Tibial nerve (tissue), 4 donors: Measurements from ENCODE around the gene SUSD2. TPM values are rescaled to one million over a fixed set of nuclear protein-coding genes. Genes with fewer than 3 reads are reported as not detected.

ENCODE experiments used
- DNase-seq, 2 donors: peaks; one replicate each; pipeline ENCODE4 v3.0.0-alpha.2; 2019; ENCODE audit warnings: low spot score in 2 of 2
- H3K27ac ChIP-seq, 4 donors: fragments of 200-600 bp; sonication (generic) in 3 of 4; one replicate each; pipeline ENCODE4 v1.5.1; 2017 to 2019; ENCODE audit warnings: mild to moderate bottlenecking in 1 of 4
- H3K27me3 ChIP-seq, 2 donors: fragments of 200-600 bp; sonication (generic) in 1 of 2; one replicate each; pipeline versions ENCODE4 v1.5.1 to v1.6.0; 2017 to 2019
- H3K36me3 ChIP-seq, 3 donors: fragments of 200-600 bp; sonication (generic); one replicate each; pipeline ENCODE4 v1.5.1; 2018 to 2019
- H3K4me1 ChIP-seq, 4 donors: fragments of 200-600 bp; sonication (generic) in 3 of 4; one replicate each; pipeline ENCODE4 v1.5.1; 2017 to 2019
- H3K4me3 ChIP-seq, 4 donors: fragments of 200-600 bp; sonication (generic) in 3 of 4; one replicate each; pipeline ENCODE4 v1.5.1; 2017 to 2019; ENCODE audit warnings: mild to moderate bottlenecking in 1 of 4, moderate library complexity in 1 of 4
- H3K9me3 ChIP-seq, 4 donors: fragments of 200-600 bp; sonication (generic) in 3 of 4; one replicate each; pipeline ENCODE4 v1.5.1; 2017 to 2019
- CTCF ChIP-seq, 5 experiments: fragments of 200-600 bp in 3 of 5; fragments of 450-650 bp in 2 of 5; sonication (generic) in 3 of 5; IDR thresholded peaks; one replicate each; pipeline ENCODE4 v1.5.1; 2016 to 2019; ENCODE audit warnings: antibody characterized with exemption in 5 of 5, mild to moderate bottlenecking in 3 of 5, moderate library complexity in 2 of 5
- EP300 ChIP-seq, 2 donors: sonication (generic); formaldehyde crosslinking; IDR thresholded peaks; one replicate each; pipeline ENCODE4 v1.6.1; 2017; ENCODE audit warnings: antibody characterized with exemption in 2 of 2, mild to moderate bottlenecking in 1 of 2
- POLR2A ChIP-seq, 2 donors: fragments of 450-650 bp; IDR thresholded peaks; one replicate each; pipeline ENCODE4 v1.6.1; 2017; ENCODE audit warnings: antibody characterized with exemption in 2 of 2, mild to moderate bottlenecking in 2 of 2, moderate library complexity in 2 of 2
- WGBS, 2 donors: methylation state at CpG; one replicate each; pipeline ENCODE4 v1.1.5; 2018; 5-methylcytosine and 5-hydroxymethylcytosine counted together
- total RNA-seq, 4 donors: library from RNA; depleted of rRNA; stranded (reverse); fragments of >200 nt; gene quantifications; one replicate each; pipeline ENCODE4 v1.1.0, GENCODE V29; 2016

Gene SUSD2
- total RNA-seq, 4 donors from 2014 or later, result 9.0 to 9.6 (median 9.4) TPM

- WGBS, 2 donors, result 95 to 98% methylated on average over 7 of the region's 7 CpGs
- H3K9me3 ChIP-seq, result no peaks in the 10 kb centered on the region
- H3K4me1 ChIP-seq, result peaks cover 0 to 57% (median 18%) of the 10 kb centered on the region in 4 donors
- no peaks in the 10 kb centered on the region for H3K27me3 ChIP-seq
- H3K36me3 ChIP-seq, result peaks cover 0 to 42% (median 0%) of the 10 kb centered on the region in 3 donors
- H3K27ac ChIP-seq, result no peak overlapping the region
- TF ChIP-seq EP300 (IDR thresholded peaks at IDR 0.05), result no peak
- TF ChIP-seq CTCF (IDR thresholded peaks at IDR 0.05), result no peak
- TF ChIP-seq POLR2A (IDR thresholded peaks at IDR 0.05), result no peak
- DNase-seq, result no peak
- H3K4me3 ChIP-seq, result no peak overlapping the region
Measured at GRCh38 chr22:24138649-24139420, 42.5 kb upstream of the SUSD2 start.

- H3K4me3 ChIP-seq, result no peak overlapping the region
- 61 to 72% methylated on average over 3 of the region's 3 CpGs for WGBS, 2 donors
- H3K9me3 ChIP-seq, result no peaks in the 10 kb centered on the region
- peak overlapping the region in 2 of 4 donors; percentile 48 to 59 for H3K27ac ChIP-seq
- H3K36me3 ChIP-seq, result peaks cover 0 to 32% (median 0%) of the 10 kb centered on the region in 3 donors
- TF ChIP-seq CTCF (IDR thresholded peaks at IDR 0.05), result no peak
- TF ChIP-seq POLR2A (IDR thresholded peaks at IDR 0.05), result no peak
- no peak for TF ChIP-seq EP300 (IDR thresholded peaks at IDR 0.05)
- peaks cover 0 to 64% (median 29%) of the 10 kb centered on the region in 4 donors for H3K4me1 ChIP-seq
- no peaks in the 10 kb centered on the region for H3K27me3 ChIP-seq
- DNase-seq, result no peak
Measured at GRCh38 chr22:24140357-24140756, 40.9 kb upstream of the SUSD2 start.

GRCh38 chr22:24141586-24141985, 39.7 kb upstream of the SUSD2 start:
- Histone ChIP-seq H3K4me1 (peaks cover 3 to 77% (median 41%) of the 10 kb centered on the region in 4 donors), H3K27me3 (no peaks in the 10 kb centered on the region), H3K9me3 (no peaks in the 10 kb centered on the region), H3K36me3 (peaks cover 0 to 26% (median 0%) of the 10 kb centered on the region in 3 donors), H3K27ac (peak overlapping the region in 1 of 4 donors; percentile 59), H3K4me3 (no peak overlapping the region)
- no peak for TF ChIP-seq CTCF (IDR thresholded peaks at IDR 0.05)
- TF ChIP-seq EP300 (IDR thresholded peaks at IDR 0.05), result no peak
- TF ChIP-seq POLR2A (IDR thresholded peaks at IDR 0.05), result no peak
- no peak for DNase-seq
- WGBS, 2 donors, result 90 to 93% methylated on average over 2 of the region's 2 CpGs

- no peaks in the 10 kb centered on the region for H3K9me3 ChIP-seq
- WGBS, 2 donors, result 86% methylated on average over 2 of the region's 2 CpGs
Measured at GRCh38 chr22:24142241-24142640, 39.0 kb upstream of the SUSD2 start.

GRCh38 chr22:24142831-24143230, 38.5 kb upstream of the SUSD2 start:
- DNase-seq, result no peak
- Histone ChIP-seq H3K4me3 (no peak overlapping the region), H3K9me3 (no peaks in the 10 kb centered on the region), H3K36me3 (peaks cover 0 to 23% (median 0%) of the 10 kb centered on the region in 3 donors), H3K27me3 (no peaks in the 10 kb centered on the region), H3K4me1 (peaks cover 4 to 79% (median 50%) of the 10 kb centered on the region in 4 donors), H3K27ac (peak overlapping the region in 1 of 4 donors; percentile 29)
- TF ChIP-seq POLR2A (IDR thresholded peaks at IDR 0.05), result no peak
- no peak for TF ChIP-seq CTCF (IDR thresholded peaks at IDR 0.05)
- no peak for TF ChIP-seq EP300 (IDR thresholded peaks at IDR 0.05)
- 94 to 97% methylated on average over 3 of the region's 3 CpGs for WGBS, 2 donors

More at GRCh38 chr22:24142241-24142640, 39.0 kb upstream of the SUSD2 start:
- Histone ChIP-seq H3K4me1 (peaks cover 4 to 79% (median 46%) of the 10 kb centered on the region in 4 donors), H3K4me3 (no peak overlapping the region), H3K36me3 (peaks cover 0 to 26% (median 0%) of the 10 kb centered on the region in 3 donors), H3K27ac (peak overlapping the region in 1 of 4 donors; percentile 29), H3K27me3 (no peaks in the 10 kb centered on the region)
- DNase-seq, result no peak
- TF ChIP-seq POLR2A (IDR thresholded peaks at IDR 0.05), result no peak
